Measurements from ENCODE around the gene DUSP9. TPM values are rescaled to one million over a fixed set of nuclear protein-coding genes. Genes with fewer than 3 reads are reported as not detected.
A peak's percentile ranks its signal among the peaks of the same experiment; 100 is the strongest.

Gene DUSP9
- total RNA-seq, 1 donor from 2014 or later: not detected

DNA sequence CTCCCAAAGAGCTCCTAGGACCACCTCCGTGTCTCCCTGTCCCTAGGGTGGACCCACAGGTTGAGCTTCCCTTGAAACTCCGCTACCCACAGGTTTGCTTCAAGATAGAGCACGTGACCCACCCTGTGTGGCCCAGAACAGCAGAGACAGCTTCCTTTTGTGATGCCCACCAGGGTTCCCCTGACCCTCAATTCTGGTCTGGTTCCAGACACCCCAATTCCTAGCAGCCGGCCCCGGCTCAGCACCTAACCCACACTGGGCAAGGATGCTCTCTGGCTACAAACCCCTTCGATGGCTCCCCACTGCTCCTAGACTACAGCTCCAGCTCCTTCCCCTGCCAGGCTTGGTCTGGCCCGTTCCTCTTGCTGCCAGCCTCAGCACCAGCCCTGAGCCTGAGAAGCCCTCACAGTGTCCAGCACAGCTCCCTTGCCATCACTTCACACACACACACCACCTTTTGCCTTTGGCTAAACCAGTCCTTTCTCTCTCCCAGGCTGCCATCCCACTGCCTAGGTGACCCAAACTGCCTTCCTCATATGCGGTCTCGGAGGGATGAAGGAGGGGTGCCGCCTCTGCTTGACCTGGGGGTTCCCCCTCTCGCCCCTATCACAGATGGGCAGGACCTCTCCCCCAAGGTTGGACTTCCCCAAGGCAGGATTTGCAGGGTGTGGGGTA, 20.4 kb downstream of the DUSP9 start:
- ATAC-seq (no peak), DNase-seq (no peak)
- TF ChIP-seq, protein P1, sequence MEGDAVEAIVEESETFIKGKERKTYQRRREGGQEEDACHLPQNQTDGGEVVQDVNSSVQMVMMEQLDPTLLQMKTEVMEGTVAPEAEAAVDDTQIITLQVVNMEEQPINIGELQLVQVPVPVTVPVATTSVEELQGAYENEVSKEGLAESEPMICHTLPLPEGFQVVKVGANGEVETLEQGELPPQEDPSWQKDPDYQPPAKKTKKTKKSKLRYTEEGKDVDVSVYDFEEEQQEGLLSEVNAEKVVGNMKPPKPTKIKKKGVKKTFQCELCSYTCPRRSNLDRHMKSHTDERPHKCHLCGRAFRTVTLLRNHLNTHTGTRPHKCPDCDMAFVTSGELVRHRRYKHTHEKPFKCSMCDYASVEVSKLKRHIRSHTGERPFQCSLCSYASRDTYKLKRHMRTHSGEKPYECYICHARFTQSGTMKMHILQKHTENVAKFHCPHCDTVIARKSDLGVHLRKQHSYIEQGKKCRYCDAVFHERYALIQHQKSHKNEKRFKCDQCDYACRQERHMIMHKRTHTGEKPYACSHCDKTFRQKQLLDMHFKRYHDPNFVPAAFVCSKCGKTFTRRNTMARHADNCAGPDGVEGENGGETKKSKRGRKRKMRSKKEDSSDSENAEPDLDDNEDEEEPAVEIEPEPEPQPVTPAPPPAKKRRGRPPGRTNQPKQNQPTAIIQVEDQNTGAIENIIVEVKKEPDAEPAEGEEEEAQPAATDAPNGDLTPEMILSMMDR (IDR thresholded peaks at IDR 0.05): no peak
- intact Hi-C loops (cut with DNase I): no loop called here
- H3K4me1 ChIP-seq: no peaks in the 10 kb centered on the region
- no peak overlapping the region for H3K27ac ChIP-seq
- H3K4me3 ChIP-seq: no peak overlapping the region
- H3K27me3 ChIP-seq: peaks cover 12% of the 10 kb centered on the region
- no peaks in the 10 kb centered on the region for H3K9me3 ChIP-seq
- no peaks in the 10 kb centered on the region for H3K36me3 ChIP-seq

GRCh38 chrX:153667956-153668396, 21.0 kb downstream of the DUSP9 start:
- DNase-seq (peak; percentile 89), ATAC-seq (peak; percentile 95)
- Histone ChIP-seq H3K9me3 (no peaks in the 10 kb centered on the region), H3K27ac (no peak overlapping the region), H3K4me3 (no peak overlapping the region), H3K4me1 (no peaks in the 10 kb centered on the region), H3K27me3 (peaks cover 12% of the 10 kb centered on the region), H3K36me3 (no peaks in the 10 kb centered on the region)
- intact Hi-C loops (cut with DNase I): no loop called here
- TF ChIP-seq, protein P1 (IDR thresholded peaks at IDR 0.05): peak; percentile 69

DNA sequence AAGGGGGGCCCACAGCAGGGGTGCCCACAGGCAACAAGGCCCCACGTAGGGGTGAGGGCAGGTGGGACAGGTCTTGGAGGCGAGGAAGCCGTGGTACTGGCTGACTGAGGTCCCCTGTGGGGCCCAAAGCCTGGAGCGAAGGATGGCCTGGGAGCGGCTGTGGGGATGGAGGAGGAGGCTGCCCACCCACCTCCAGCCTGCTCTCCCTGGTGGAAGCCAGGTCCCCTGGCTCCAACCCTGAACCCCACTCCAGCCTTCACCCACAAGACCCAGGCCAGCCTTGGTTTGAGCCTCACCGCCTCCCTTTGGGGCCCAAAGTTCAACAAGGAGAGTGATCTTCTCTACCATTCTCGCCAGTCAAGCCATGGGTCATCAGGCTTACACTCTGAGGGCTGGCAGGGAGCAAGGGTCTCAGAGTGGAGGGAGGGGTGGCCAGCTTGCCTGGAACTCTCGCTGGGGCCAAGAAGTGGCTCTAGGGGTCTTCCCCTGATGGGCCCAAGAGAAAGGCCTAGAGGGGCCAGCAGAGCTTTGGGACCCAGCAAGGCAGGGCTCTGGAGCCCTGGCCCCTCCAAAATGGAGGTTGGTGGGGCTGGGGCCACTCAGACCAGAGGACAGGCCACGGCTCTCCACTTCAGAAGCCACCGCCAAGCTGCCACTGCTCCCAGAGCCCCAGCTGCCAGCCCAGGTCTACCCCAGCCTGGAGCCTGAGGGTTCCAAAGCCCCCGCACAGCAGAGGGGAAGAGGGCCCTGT, 21.6 kb downstream of the DUSP9 start:
- ATAC-seq (no peak), DNase-seq (peak; percentile 38)
- Histone ChIP-seq H3K36me3 (no peaks in the 10 kb centered on the region), H3K9me3 (no peaks in the 10 kb centered on the region), H3K4me3 (no peak overlapping the region), H3K4me1 (no peaks in the 10 kb centered on the region), H3K27me3 (peaks cover 6% of the 10 kb centered on the region), H3K27ac (no peak overlapping the region)
- TF ChIP-seq, protein P1 (IDR thresholded peaks at IDR 0.05): no peak
- intact Hi-C loops (cut with DNase I): no loop called here

DNA sequence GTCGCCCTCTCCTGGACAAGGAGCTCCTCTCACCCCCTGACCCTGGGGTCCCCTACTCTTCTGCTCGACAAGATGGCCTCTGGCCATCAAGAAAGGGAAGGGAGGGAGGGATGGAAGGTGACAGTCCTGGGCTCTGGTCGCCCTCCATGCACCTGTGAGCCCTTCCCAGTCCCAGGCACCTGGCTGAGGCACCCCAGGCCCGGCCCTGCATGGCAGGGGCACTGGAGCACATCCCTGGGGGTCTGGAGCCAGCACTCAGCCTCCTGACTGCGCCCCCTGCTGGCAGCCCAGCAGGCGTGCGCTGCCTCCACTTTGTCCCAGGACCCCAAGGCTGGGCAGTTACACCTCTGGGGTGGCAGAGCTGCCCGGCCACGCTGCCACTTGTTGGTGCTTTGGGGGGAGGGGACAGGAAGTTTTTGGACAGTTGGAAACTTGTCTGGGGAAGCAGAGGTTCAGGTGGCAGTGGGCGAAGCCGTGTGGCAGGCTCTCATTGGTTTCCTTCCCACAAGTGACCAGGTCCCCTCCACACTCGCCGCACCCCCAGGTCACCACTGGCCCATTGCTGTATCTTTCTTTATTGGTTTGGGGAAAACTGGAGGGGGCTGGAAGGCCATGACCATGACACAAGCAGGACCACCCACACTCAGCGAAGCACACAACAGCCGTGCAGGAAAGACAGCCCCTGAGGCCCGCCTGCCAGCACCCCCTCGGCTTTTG, 22.3 kb downstream of the DUSP9 start:
- Histone ChIP-seq H3K9me3 (no peaks in the 10 kb centered on the region), H3K4me3 (no peak overlapping the region), H3K27ac (no peak overlapping the region), H3K36me3 (no peaks in the 10 kb centered on the region), H3K4me1 (no peaks in the 10 kb centered on the region), H3K27me3 (peaks cover 4% of the 10 kb centered on the region)
- intact Hi-C loops (cut with DNase I): no loop called here
- TF ChIP-seq, protein P1 (IDR thresholded peaks at IDR 0.05): peak; percentile 71
- ATAC-seq (peak; percentile 44), DNase-seq (peak; percentile 56)

DNA sequence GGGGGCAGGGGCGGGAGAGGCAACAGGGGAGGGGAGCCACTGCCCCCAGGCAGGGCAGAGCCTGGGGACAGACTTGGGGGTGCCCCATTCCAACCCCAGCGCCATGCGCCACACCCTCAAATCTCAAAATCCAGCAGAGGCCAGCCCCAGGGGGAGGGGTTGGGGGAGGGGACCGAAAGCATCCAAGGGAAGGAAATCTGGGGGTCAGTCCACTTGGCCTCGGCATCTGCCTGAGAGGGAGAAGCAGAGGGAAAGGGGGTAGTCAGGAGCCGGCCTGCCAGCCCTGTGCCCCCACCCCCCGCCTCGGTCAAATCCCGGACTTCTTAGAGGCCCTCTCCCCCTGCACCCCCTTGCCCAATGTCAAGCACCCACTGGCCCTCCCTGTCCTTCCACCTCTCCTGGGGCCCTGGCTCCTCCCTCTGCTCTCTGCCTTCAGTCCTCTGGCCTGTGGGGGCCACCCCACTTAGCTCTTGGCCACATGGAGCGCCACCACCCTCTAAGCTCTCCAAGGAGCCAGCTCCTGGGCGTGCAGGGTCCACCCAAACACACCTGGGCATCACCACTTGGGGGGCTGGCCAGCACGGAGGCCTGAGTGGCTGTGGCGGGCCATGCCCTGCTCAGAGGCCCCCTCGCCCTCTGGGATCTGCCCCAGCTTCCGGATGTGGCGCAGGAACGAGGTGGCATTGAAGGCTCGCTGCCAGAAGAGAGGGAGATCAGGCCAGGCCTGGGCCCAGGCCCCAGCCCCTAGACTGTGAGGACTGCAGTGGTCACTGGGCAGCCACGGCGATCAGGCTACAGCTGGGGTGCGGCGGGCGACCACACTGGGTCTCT, 23.1 kb downstream of the DUSP9 start:
- ATAC-seq: no peak
- Histone ChIP-seq H3K36me3 (no peaks in the 10 kb centered on the region), H3K4me1 (no peaks in the 10 kb centered on the region), H3K27ac (no peak overlapping the region), H3K4me3 (no peak overlapping the region), H3K9me3 (no peaks in the 10 kb centered on the region), H3K27me3 (peaks cover 4% of the 10 kb centered on the region)
- TF ChIP-seq, protein P1 (IDR thresholded peaks at IDR 0.05): no peak
- intact Hi-C loops (cut with DNase I): no loop called here
- no peak for DNase-seq
